ENCODE results near the gene NXPH4. TPM values are rescaled to one million over a fixed set of nuclear protein-coding genes. Genes with fewer than 3 reads are reported as not detected.

NXPH4 gene
- total and polyA plus RNA-seq, 10 of the 15 experiments (the other 5 are each of a cell fraction or from before 2014, with no cell fraction given) = 0.03 to 0.26 TPM; not detected in 8

GRCh38 chr12:57266681-57267080 lies 50.1 kb downstream of the NXPH4 start:
- Histone ChIP-seq H3K79me2 (ENCODE audit: control insufficient read depth, insufficient read depth, low read length) (no peaks in the 10 kb centered on the region), H3K4me3 (no peak overlapping the region), H3K4me2 (ENCODE audit: control insufficient read depth, insufficient read depth) (no peak overlapping the region), H3K9me3 (replicated peaks; ENCODE audit: control insufficient read depth, insufficient read depth, low read length) (no peaks in the 10 kb centered on the region), H3K27ac (ENCODE audit: control insufficient read depth, insufficient read depth) (no peak overlapping the region), H3K4me1 (ENCODE audit: control insufficient read depth, insufficient read depth, low read length) (no peaks in the 10 kb centered on the region), H3K9ac (ENCODE audit: control insufficient read depth, insufficient read depth, low read length) (no peak overlapping the region), H2AFZ (ENCODE audit: control insufficient read depth, low read depth, low read length) (no peak overlapping the region), H3K36me3 (ENCODE audit: control insufficient read depth in 2 of 2, insufficient read depth in 2 of 2, low read length in 1 of 2) (peaks cover 6 to 15% of the 10 kb centered on the region in 2 experiments; a peak in 3 of 4 replicates), H4K20me1 (ENCODE audit: control insufficient read depth, insufficient read depth) (no peaks in the 10 kb centered on the region), H3K27me3 (replicated peaks in 1 of 2; ENCODE audit: control insufficient read depth in 2 of 2, insufficient read depth in 2 of 2, low read length in 1 of 2) (no peaks in the 10 kb centered on the region)
- in situ Hi-C loops (cut with MboI) = no loop called here
- no TSS peak for BruUV-seq (replicated peaks)
- ChIA-PET SMC1A (ENCODE audit: uncharacterized antibody, unreplicated experiment) (interaction anchor here (1.2 to 9.5 kb wide), 4 partner anchors 10 to 192 kb away, joined by 3 to 134 read pairs (median 10); partner anchors contain the start of genes GLI1 and INHBE), CTCF (interaction anchor here (1.4 to 9.4 kb wide), 5 partner anchors 9 to 187 kb away, joined by 3 to 210 read pairs (median 6); partner anchors contain the start of gene INHBE), POLR2A (interaction anchor here (0.9 to 1.3 kb wide), 2 partner anchors 186 to 192 kb away, joined by 3 read pairs; no protein-coding TSS in a partner anchor), RAD21 (ENCODE audit: unreplicated experiment) (interaction anchor here (5.4 kb wide), 1 partner anchor 186 kb away, joined by 73 read pairs; the partner anchor contains the start of gene INHBE)
- no peak for ATAC-seq
- intact Hi-C loops (cut with micrococcal nuclease; ENCODE audit: unreplicated experiment) = no loop called here
- DNase-seq (ENCODE audit: low read depth, low spot score) = no peak
- TF ChIP-seq BMI1 (IDR thresholded peaks at IDR 0.05; ENCODE audit: borderline replicate concordance) (no peak), MXI1 (IDR thresholded peaks at IDR 0.05; ENCODE audit: low read depth, low read length) (no peak), MEF2B (IDR thresholded peaks at IDR 0.05; ENCODE audit: partially characterized antibody, poor library complexity, severe bottlenecking) (no peak), RFX5 (IDR thresholded peaks at IDR 0.05; ENCODE audit: low read depth, low read length) (no peak), PAX8 (IDR thresholded peaks at IDR 0.05) (no peak), HSF1 (IDR thresholded peaks at IDR 0.05; ENCODE audit: low read depth, low read length) (no peak), ETV6 (conservative IDR thresholded peaks at IDR 0.05 in 1 of 2, IDR thresholded peaks at IDR 0.05 in 1 of 2; ENCODE audit: borderline replicate concordance in 1 of 2, low read depth in 1 of 2) (no peak), CHD4 (IDR thresholded peaks at IDR 0.05) (no peak), ZNF24 (IDR thresholded peaks at IDR 0.05) (no peak), CBX3 (IDR thresholded peaks at IDR 0.05; ENCODE audit: borderline replicate concordance, low read depth) (no peak), FOXK2 (IDR thresholded peaks at IDR 0.05) (no peak)
- no peak for FAIRE-seq
